Mesothelial cell of epicardium (in vitro differentiated cells): ENCODE data around the gene SCNN1G. TPM values are rescaled to one million over a fixed set of nuclear protein-coding genes. Genes with fewer than 3 reads are reported as not detected.

ENCODE experiments used
- DNase-seq, 2 experiments: peaks; one replicate each; pipeline ENCODE4 v3.0.0; 2021; ENCODE audit warnings: low spot score in 2 of 2; ENCODE audit not compliant: unreplicated experiment in 2 of 2
- H3K27ac Mint-ChIP-seq: 2 replicates; pipeline ENCODE4 v1.8.0; 2021; ENCODE audit warnings: mixed read lengths
- H3K27me3 Mint-ChIP-seq: 2 replicates; pipeline ENCODE4 v1.8.0; 2021; ENCODE audit warnings: low read depth, mixed read lengths
- H3K36me3 Mint-ChIP-seq: 2 replicates; pipeline ENCODE4 v1.8.0; 2021; ENCODE audit warnings: mixed read lengths
- H3K4me1 Mint-ChIP-seq: 2 replicates; pipeline ENCODE4 v1.8.0; 2021; ENCODE audit warnings: mixed read lengths
- H3K4me3 Mint-ChIP-seq: 2 replicates; pipeline ENCODE4 v1.8.0; 2021; ENCODE audit warnings: mild to moderate bottlenecking, moderate library complexity, mixed read lengths
- H3K9me3 Mint-ChIP-seq: 2 replicates; pipeline ENCODE4 v1.8.0; 2021; ENCODE audit warnings: mixed read lengths
- total RNA-seq: library from RNA; stranded (reverse); gene quantifications from 3 replicates; pipeline ENCODE4 v1.2.1, GENCODE V29; 2021
- TF ChIP-seq, protein P1 (sequence below): fragments of 200-600 bp; sonication (generic); IDR thresholded peaks from one replicate; pipeline ENCODE4 v1.5.0; 2021; ENCODE audit warnings: antibody characterized with exemption; ENCODE audit not compliant: unreplicated experiment

Gene SCNN1G
- total RNA-seq, 1 donor from 2014 or later = not detected

- Mint-ChIP-seq H3K27ac (no peak overlapping the region), H3K27me3 (peaks cover 19% of the 10 kb centered on the region), H3K4me3 (no peak overlapping the region), H3K36me3 (no peaks in the 10 kb centered on the region), H3K9me3 (no peaks in the 10 kb centered on the region), H3K4me1 (no peaks in the 10 kb centered on the region)
- no peak for DNase-seq
- TF ChIP-seq, protein P1, sequence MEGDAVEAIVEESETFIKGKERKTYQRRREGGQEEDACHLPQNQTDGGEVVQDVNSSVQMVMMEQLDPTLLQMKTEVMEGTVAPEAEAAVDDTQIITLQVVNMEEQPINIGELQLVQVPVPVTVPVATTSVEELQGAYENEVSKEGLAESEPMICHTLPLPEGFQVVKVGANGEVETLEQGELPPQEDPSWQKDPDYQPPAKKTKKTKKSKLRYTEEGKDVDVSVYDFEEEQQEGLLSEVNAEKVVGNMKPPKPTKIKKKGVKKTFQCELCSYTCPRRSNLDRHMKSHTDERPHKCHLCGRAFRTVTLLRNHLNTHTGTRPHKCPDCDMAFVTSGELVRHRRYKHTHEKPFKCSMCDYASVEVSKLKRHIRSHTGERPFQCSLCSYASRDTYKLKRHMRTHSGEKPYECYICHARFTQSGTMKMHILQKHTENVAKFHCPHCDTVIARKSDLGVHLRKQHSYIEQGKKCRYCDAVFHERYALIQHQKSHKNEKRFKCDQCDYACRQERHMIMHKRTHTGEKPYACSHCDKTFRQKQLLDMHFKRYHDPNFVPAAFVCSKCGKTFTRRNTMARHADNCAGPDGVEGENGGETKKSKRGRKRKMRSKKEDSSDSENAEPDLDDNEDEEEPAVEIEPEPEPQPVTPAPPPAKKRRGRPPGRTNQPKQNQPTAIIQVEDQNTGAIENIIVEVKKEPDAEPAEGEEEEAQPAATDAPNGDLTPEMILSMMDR = no peak
These were observed 45.0 kb downstream of the SCNN1G start for GRCh38 chr16:23227529-23227928.

DNA sequence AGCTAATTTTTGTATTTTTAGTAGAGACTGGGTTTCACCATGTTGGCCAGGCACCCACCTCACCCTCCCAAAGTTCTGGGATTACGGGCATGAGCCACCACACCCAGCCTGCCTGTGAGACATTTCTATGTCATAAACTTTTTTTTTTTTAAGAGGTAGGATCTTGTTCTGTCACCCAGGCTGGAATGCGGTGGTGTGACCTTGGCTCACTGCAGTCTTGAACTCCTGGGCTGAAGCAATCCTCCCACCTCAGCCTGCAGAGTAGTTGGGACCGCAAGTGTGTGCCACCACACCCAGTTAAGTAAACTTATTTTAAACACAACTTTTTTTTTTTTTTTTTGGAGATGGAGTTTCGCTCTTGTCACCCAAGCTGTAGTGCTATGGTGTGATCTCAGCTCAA, 47.2 kb downstream of the SCNN1G start:
- Mint-ChIP-seq H3K9me3 (no peaks in the 10 kb centered on the region), H3K36me3 (no peaks in the 10 kb centered on the region), H3K4me3 (no peak overlapping the region), H3K4me1 (no peaks in the 10 kb centered on the region), H3K27me3 (peaks cover 15% of the 10 kb centered on the region), H3K27ac (no peak overlapping the region)
- no peak for DNase-seq
- TF ChIP-seq, protein P1 = no peak

DNA sequence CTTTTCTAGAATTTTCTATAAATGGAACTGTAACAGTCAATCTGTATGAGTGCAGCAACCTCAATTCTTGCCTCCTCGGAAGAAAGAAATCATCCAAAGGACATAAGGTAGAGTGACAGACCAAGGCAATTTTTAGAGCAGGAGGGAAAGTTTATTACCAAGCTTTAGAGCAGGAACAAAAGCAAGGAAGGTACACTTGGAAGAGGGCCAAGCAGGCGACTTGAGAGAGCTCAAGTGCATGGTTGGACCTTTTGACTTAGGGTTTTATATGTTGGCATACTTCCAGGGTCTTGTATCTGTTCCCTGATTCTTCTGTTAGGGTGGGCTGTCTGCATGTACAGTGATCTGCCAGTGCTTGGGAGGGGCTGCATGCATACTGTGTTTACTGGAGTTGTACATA, 50.3 kb downstream of the SCNN1G start:
- H3K4me3 Mint-ChIP-seq = no peak overlapping the region
- no peaks in the 10 kb centered on the region for H3K36me3 Mint-ChIP-seq
- H3K9me3 Mint-ChIP-seq = no peaks in the 10 kb centered on the region
- DNase-seq = no peak
- no peak overlapping the region for H3K27ac Mint-ChIP-seq
- no peaks in the 10 kb centered on the region for H3K4me1 Mint-ChIP-seq
- peaks cover 16% of the 10 kb centered on the region for H3K27me3 Mint-ChIP-seq
- TF ChIP-seq, protein P1 = no peak

DNA sequence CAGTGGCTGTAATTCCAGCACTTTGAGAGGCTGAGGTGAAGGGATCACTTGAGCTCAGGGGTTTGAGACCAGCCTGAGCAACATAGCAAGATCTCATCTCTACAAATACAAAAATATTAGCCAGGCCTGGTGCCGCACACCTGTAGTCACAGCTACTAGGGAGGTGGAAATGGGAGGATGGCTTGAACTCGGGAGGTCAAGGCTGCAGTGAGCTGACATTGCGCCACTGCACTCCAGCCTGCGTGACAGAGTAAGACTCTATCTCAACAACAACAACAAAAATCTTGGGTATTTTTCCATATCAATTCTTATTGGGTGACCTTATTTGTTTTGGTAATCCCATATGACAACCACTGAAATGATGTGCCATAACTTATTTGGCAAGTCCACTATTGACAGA, 52.6 kb downstream of the SCNN1G start:
- H3K27me3 Mint-ChIP-seq = peaks cover 14% of the 10 kb centered on the region
- no peaks in the 10 kb centered on the region for H3K4me1 Mint-ChIP-seq
- no peak overlapping the region for H3K4me3 Mint-ChIP-seq

DNA sequence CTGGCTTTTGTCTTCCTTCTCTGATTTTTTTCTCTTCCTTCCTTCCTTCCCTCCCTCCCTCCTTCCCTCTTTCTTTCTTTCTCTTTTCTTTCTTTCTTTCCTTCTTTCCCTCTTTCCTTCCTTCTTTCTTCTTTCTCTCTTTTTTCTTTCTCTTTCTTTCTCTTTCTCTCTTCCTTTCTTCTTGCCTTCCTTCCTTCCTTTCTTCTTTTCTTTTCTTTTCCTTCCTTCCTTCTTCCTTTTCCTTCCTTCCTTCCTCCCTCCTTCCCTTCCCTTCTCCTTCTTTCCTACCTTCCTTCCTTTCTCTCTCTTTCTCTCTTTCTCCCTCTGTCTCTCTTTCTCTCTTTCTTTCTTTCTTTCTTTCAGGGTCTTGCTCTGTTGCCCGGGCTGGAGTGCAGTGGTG, 54.4 kb downstream of the SCNN1G start:
- Mint-ChIP-seq H3K27ac (no peak overlapping the region), H3K9me3 (no peaks in the 10 kb centered on the region), H3K4me1 (no peaks in the 10 kb centered on the region), H3K4me3 (no peak overlapping the region), H3K36me3 (no peaks in the 10 kb centered on the region), H3K27me3 (peaks cover 20% of the 10 kb centered on the region)
- DNase-seq = no peak
- TF ChIP-seq, protein P1 = no peak

More for the DNA sequence above, 52.6 kb downstream of the SCNN1G start:
- no peak for DNase-seq
- Mint-ChIP-seq H3K36me3 (no peaks in the 10 kb centered on the region), H3K27ac (no peak overlapping the region), H3K9me3 (no peaks in the 10 kb centered on the region)
- TF ChIP-seq, protein P1 = no peak

DNA sequence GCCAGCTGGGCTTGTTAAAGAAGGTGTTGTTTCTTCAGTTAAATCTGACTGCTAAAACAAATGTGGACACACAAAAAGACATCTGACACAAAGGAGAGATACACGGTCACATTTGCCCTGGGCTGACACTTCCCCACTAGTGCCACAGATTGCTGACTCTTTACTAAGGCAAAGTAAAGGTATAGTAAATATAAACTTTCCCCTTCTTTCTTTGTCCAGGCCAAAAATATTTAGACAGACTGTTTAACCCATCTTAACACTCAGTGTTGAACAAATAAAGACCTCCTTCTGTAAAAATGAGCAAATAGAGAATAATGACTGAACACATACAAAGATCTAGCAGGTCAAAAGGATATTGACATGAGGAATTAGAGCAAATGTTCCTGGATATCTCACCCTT, 58.4 kb downstream of the SCNN1G start:
- peaks cover 19% of the 10 kb centered on the region for H3K27me3 Mint-ChIP-seq
- peaks cover 4% of the 10 kb centered on the region for H3K9me3 Mint-ChIP-seq
- H3K36me3 Mint-ChIP-seq = no peaks in the 10 kb centered on the region
- TF ChIP-seq, protein P1 = no peak
- H3K4me3 Mint-ChIP-seq = no peak overlapping the region
- H3K27ac Mint-ChIP-seq = no peak overlapping the region
- no peak for DNase-seq
- no peaks in the 10 kb centered on the region for H3K4me1 Mint-ChIP-seq
